DND-41 (cell line): ENCODE measurements around the gene RAE1.

Experiments
- ATAC-seq: fragments of 200-7000 bp; cut with Tn5 transposase; 3 replicates; pipeline ENCODE4 v1.9.1; 2021; ENCODE audit warnings: low read depth; ENCODE audit not compliant: insufficient read depth
- DNase-seq: peaks from one replicate; pipeline ENCODE4 v3.0.0-alpha.2; 2020
- H2AFZ ChIP-seq: 2 replicates; pipeline ENCODE4 v1.6.0; 2012; ENCODE audit warnings: low read depth, low read length
- H3K27ac ChIP-seq: 2 replicates; pipeline ENCODE4 v1.5.1; 2012; ENCODE audit warnings: low read length, inconsistent platforms
- H3K27me3 ChIP-seq: fragments of 200-600 bp; sonication (generic); 2 replicates; pipeline ENCODE4 v1.6.0; 2012; ENCODE audit warnings: low read length, mild to moderate bottlenecking, inconsistent platforms; ENCODE audit not compliant: insufficient read depth, poor library complexity
- H3K36me3 ChIP-seq: 2 replicates; pipeline ENCODE4 v1.5.1; 2012; ENCODE audit warnings: low read length, inconsistent platforms; ENCODE audit not compliant: insufficient read depth
- H3K4me1 ChIP-seq: 2 replicates; pipeline ENCODE4 v1.5.1; 2012; ENCODE audit warnings: mild to moderate bottlenecking, low read length; ENCODE audit not compliant: insufficient read depth
- H3K4me2 ChIP-seq: 2 replicates; pipeline ENCODE4 v1.6.0; 2012; ENCODE audit warnings: mild to moderate bottlenecking, moderate library complexity, low read length, inconsistent platforms; ENCODE audit not compliant: insufficient read depth
- H3K4me3 ChIP-seq, 2 experiments: fragments of 200-600 bp in 1 of 2; shearing (Covaris generic) in 1 of 2; 2 replicates each; pipeline ENCODE4 v1.5.1; 2012 to 2016; ENCODE audit warnings: inconsistent platforms in 2 of 2, low read length in 2 of 2, mild to moderate bottlenecking in 2 of 2, low read depth in 1 of 2, moderate library complexity in 1 of 2
- H3K79me2 ChIP-seq: 2 replicates; pipeline ENCODE4 v1.6.0; 2012; ENCODE audit warnings: low read length, inconsistent platforms; ENCODE audit not compliant: insufficient read depth
- H3K9ac ChIP-seq: 2 replicates; pipeline ENCODE4 v1.6.0; 2012; ENCODE audit warnings: low read depth, mild to moderate bottlenecking, inconsistent platforms, low read length, moderate library complexity
- H3K9me3 ChIP-seq: 2 replicates; pipeline ENCODE4 v1.5.1; 2012; ENCODE audit warnings: low read length, moderate library complexity, mild to moderate bottlenecking, inconsistent platforms; ENCODE audit not compliant: insufficient read depth, severe bottlenecking
- H4K20me1 ChIP-seq: 2 replicates; pipeline ENCODE4 v1.6.0; 2012; ENCODE audit warnings: low read length; ENCODE audit not compliant: insufficient read depth
- EZH2 ChIP-seq: IDR thresholded peaks from 3 replicates; pipeline ENCODE4 v1.6.1; 2012; ENCODE audit warnings: borderline replicate concordance, low read depth, mild to moderate bottlenecking, moderate library complexity, low read length, inconsistent platforms; ENCODE audit not compliant: severe bottlenecking
- TF ChIP-seq, protein P1 (sequence below): IDR thresholded peaks from 2 replicates; pipeline ENCODE4 v1.5.1; 2012; ENCODE audit warnings: borderline replicate concordance, low read length, moderate library complexity, mild to moderate bottlenecking; ENCODE audit not compliant: poor library complexity, severe bottlenecking; ENCODE audit errors: extremely low read depth

RAE1 gene

DNA sequence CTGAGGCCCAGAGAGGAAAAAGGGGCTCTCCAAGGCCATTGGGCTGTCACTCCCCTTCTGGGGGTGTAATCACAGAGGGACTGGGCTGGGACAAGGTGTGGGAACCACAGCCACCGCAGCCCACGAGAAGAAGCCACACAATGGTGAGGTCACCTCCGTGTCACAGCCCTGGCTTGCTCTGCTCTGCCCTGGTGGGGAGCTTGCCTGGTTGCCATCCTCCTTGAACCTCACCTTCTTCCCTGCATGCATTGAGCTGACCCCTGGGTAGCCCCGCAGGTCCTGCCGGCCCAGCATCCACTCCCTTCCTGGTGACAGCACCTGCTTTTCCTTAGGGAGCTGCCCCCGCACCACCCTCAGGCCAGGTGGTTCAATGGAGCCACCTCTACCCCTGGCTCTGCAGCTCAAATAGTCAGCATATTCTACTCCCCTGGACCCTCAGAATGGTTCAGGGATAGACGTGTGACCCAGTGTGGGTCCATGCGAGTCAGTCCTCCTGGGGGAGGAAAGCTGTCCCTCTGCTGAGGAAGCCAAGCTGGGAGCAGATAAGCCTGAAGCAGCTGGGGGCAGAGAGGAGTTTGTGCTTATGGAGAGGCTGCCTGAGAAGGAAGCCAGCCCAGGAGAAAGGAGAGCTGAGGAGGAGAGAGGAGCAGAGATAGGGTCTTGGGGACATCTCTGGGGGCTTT lies 61.4 kb downstream of the RAE1 start:
- no peak overlapping the region for H3K27ac ChIP-seq
- H3K9me3 ChIP-seq = no peaks in the 10 kb centered on the region
- H3K9ac ChIP-seq = no peak overlapping the region
- H3K27me3 ChIP-seq = peaks cover 15% of the 10 kb centered on the region
- H4K20me1 ChIP-seq = peaks cover 77% of the 10 kb centered on the region
- H3K4me2 ChIP-seq = no peak overlapping the region
- H2AFZ ChIP-seq = no peak overlapping the region
- ATAC-seq = no peak
- H3K36me3 ChIP-seq = no peaks in the 10 kb centered on the region; the same call in 1 of the 2 replicates
- no peak for DNase-seq
- no peaks in the 10 kb centered on the region for H3K4me1 ChIP-seq
- no peaks in the 10 kb centered on the region for H3K79me2 ChIP-seq
- no peak for TF ChIP-seq EZH2
- TF ChIP-seq, protein P1, sequence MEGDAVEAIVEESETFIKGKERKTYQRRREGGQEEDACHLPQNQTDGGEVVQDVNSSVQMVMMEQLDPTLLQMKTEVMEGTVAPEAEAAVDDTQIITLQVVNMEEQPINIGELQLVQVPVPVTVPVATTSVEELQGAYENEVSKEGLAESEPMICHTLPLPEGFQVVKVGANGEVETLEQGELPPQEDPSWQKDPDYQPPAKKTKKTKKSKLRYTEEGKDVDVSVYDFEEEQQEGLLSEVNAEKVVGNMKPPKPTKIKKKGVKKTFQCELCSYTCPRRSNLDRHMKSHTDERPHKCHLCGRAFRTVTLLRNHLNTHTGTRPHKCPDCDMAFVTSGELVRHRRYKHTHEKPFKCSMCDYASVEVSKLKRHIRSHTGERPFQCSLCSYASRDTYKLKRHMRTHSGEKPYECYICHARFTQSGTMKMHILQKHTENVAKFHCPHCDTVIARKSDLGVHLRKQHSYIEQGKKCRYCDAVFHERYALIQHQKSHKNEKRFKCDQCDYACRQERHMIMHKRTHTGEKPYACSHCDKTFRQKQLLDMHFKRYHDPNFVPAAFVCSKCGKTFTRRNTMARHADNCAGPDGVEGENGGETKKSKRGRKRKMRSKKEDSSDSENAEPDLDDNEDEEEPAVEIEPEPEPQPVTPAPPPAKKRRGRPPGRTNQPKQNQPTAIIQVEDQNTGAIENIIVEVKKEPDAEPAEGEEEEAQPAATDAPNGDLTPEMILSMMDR = no peak
- H3K4me3 ChIP-seq = no peak overlapping the region

DNA sequence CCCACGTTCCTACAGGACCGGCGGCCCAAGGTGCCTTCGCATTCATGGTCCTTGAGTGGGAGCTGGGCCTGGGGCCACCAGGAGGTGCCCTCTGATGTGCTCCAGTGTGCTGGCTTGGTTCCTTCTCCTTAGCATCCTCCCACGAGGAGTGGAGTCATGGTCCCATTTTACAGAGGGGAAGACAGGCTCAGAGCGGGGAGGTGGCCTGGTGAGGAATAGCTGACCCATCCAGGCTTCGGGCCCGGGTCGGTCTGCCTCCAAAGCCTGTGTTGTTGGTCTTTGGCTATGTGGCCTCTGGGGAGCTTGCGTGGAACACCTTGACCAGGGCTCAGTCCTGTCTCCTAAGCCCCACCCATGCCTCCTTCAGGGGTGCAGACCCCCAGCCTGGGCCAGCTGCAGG lies 62.9 kb downstream of the RAE1 start:
- Histone ChIP-seq H2AFZ (no peak overlapping the region), H3K79me2 (no peaks in the 10 kb centered on the region), H3K4me2 (no peak overlapping the region), H3K9me3 (no peaks in the 10 kb centered on the region), H3K27me3 (peaks cover 16% of the 10 kb centered on the region), H3K27ac (no peak overlapping the region), H3K4me3 (no peak overlapping the region), H3K4me1 (no peaks in the 10 kb centered on the region), H3K9ac (no peak overlapping the region), H3K36me3 (no peaks in the 10 kb centered on the region; the same call in 1 of the 2 replicates), H4K20me1 (peaks cover 67% of the 10 kb centered on the region)
- ATAC-seq (no peak), DNase-seq (no peak)
- TF ChIP-seq, protein P1 = no peak
- no peak for TF ChIP-seq EZH2

DNA sequence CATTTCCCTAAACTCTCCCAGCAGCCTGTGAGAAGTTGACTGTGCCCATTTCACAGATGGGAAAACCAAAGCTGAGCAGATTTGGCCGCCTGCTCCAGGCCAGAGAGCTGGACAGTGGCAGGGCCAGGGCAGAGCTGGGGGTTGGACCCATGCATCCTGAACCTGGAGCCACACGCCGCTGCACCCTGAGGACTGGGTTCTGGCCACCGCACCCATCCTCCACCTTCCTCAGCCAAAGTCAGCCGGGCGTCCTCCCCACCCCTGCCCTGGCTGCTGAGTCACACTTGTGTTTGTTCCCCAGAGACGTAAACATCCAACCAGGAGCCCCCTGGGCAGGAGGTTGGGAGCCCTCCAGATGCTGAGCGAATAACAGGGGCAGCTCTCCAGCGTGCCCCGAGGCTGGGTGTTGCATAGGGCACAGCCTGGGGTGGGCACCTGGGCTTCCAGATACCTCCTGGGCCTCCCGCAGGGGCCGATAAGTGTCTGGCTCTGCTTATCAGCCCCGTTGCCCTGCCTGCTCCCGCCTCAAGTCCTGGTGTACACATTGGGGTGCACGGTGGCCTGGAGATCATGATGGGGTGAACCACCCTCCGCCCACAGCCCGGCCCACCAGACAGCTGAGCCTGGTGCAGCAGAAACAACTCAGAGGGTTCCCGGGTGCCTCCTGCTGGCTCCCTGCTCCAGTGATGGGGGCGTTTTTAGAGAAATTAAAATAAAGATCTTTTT lies 64.0 kb downstream of the RAE1 start:
- Histone ChIP-seq H3K4me2 (no peak overlapping the region), H3K36me3 (no peaks in the 10 kb centered on the region), H3K4me1 (no peaks in the 10 kb centered on the region), H3K4me3 (no peak overlapping the region), H3K9ac (no peak overlapping the region), H4K20me1 (peaks cover 59% of the 10 kb centered on the region), H3K79me2 (no peaks in the 10 kb centered on the region), H3K27me3 (peaks cover 16% of the 10 kb centered on the region), H3K9me3 (no peaks in the 10 kb centered on the region), H2AFZ (no peak overlapping the region), H3K27ac (no peak overlapping the region)
- DNase-seq = no peak
- no peak for TF ChIP-seq EZH2
- TF ChIP-seq, protein P1 = no peak
- ATAC-seq = 0 out of 3 replicates have a peak, but pooled peaks have one; percentile 19
